ENCODE data around the gene MS4A12.

GRCh38 chr11:60504219-60504905 is 11.8 kb downstream of the MS4A12 start:
- TF ChIP-seq POLR2A (IDR thresholded peaks at IDR 0.05; ENCODE audit: low read depth, low read length) = no peak
- no peak for TF ChIP-seq POLR2AphosphoS5 (IDR thresholded peaks at IDR 0.05; ENCODE audit: low read depth, low read length)
- no peak for TF ChIP-seq TAF1 (IDR thresholded peaks at IDR 0.05; ENCODE audit: low read depth, low read length)
- no peak for TF ChIP-seq SPI1 (IDR thresholded peaks at IDR 0.05; ENCODE audit: low read depth, low read length)
- no peak for TF ChIP-seq POU2F2 (IDR thresholded peaks at IDR 0.05; ENCODE audit: low read depth, low read length)
- TF ChIP-seq PAX5 (IDR thresholded peaks at IDR 0.05; ENCODE audit: insufficient read depth, low read length, severe bottlenecking) = no peak

Measured in GM12891 (cell line).